HG02943 (cell line): ENCODE measurements around the gene GJB6.

ENCODE experiments used
- ATAC-seq: cut with Tn5 transposase; IDR thresholded peaks from one replicate; pipeline ENCODE4 v1.9.1; 2021; ENCODE audit warnings: mild to moderate bottlenecking, low read depth, moderate library complexity; ENCODE audit not compliant: unreplicated experiment

GJB6 gene

GRCh38 chr13:20190481-20191310 is 41.4 kb downstream of the GJB6 start:
- ATAC-seq, result no peak

GRCh38 chr13:20190076-20190475 is 42.0 kb downstream of the GJB6 start:
- no peak for ATAC-seq

- ATAC-seq, result no peak
Observed at GRCh38 chr13:20188667-20189553, 43.2 kb downstream of the GJB6 start.

- ATAC-seq, result no peak
Observed at GRCh38 chr13:20186771-20187170, 45.3 kb downstream of the GJB6 start.

- ATAC-seq, result no peak
Observed at GRCh38 chr13:20185366-20186056, 46.6 kb downstream of the GJB6 start.

- ATAC-seq, result no peak
Observed at GRCh38 chr13:20182231-20182846, 49.8 kb downstream of the GJB6 start.

- ATAC-seq, result no peak
Observed at GRCh38 chr13:20181188-20181587, 50.9 kb downstream of the GJB6 start.

GRCh38 chr13:20178156-20178555 is 54.0 kb downstream of the GJB6 start:
- no peak for ATAC-seq

GRCh38 chr13:20177049-20177831 is 54.9 kb downstream of the GJB6 start:
- ATAC-seq, result no peak

- ATAC-seq, result no peak
Observed at GRCh38 chr13:20175907-20176652, 56.0 kb downstream of the GJB6 start.

- no peak for ATAC-seq
Observed at GRCh38 chr13:20175406-20175794, 56.7 kb downstream of the GJB6 start.

- ATAC-seq, result peak; percentile 84
Observed at GRCh38 chr13:20174656-20175405, 57.3 kb downstream of the GJB6 start.

- no peak for ATAC-seq
Observed at GRCh38 chr13:20173116-20173746, 58.9 kb downstream of the GJB6 start.
